22Rv1 (cell line): ENCODE measurements around the gene ZFP36L2.

ENCODE experiments used
- ZFX ChIP-seq: fragments of 450-650 bp; IDR thresholded peaks from 2 replicates; pipeline ENCODE4 v1.6.1; 2017; ENCODE audit warnings: antibody characterized with exemption, borderline replicate concordance
- TF ChIP-seq, protein P1 (sequence below): fragments of 450-650 bp; IDR thresholded peaks from 2 replicates; pipeline ENCODE4 v1.5.1; 2017; ENCODE audit warnings: mild to moderate bottlenecking

DNA sequence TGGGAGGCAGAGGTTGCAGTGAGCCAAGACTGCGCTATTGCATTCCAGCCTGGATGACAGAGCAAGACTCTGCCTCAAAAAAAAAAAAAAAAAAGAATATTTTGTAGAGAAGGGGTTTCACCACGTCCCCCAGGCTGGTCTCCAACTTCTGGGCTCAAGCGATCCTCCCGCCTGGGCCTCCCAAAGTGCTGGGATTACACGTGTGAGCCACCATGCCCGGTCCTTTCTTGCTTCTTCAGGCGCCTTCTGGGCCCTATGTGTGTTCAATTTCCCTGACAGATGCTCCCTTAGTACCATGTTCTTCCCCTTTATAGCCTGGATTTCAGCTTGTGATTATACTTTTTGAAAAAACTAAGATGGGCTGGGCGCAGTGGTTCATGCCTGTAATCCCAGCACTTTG lies 9.8 kb downstream of the ZFP36L2 start:
- TF ChIP-seq, protein P1, sequence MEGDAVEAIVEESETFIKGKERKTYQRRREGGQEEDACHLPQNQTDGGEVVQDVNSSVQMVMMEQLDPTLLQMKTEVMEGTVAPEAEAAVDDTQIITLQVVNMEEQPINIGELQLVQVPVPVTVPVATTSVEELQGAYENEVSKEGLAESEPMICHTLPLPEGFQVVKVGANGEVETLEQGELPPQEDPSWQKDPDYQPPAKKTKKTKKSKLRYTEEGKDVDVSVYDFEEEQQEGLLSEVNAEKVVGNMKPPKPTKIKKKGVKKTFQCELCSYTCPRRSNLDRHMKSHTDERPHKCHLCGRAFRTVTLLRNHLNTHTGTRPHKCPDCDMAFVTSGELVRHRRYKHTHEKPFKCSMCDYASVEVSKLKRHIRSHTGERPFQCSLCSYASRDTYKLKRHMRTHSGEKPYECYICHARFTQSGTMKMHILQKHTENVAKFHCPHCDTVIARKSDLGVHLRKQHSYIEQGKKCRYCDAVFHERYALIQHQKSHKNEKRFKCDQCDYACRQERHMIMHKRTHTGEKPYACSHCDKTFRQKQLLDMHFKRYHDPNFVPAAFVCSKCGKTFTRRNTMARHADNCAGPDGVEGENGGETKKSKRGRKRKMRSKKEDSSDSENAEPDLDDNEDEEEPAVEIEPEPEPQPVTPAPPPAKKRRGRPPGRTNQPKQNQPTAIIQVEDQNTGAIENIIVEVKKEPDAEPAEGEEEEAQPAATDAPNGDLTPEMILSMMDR, result no peak
- no peak for TF ChIP-seq ZFX
